ENCODE data around the gene REC8.

GRCh38 chr14:24204163-24205146, 32.6 kb downstream of the REC8 start:
- no peak for TF ChIP-seq CTCF (IDR thresholded peaks at IDR 0.05)
- TF ChIP-seq POLR2A (IDR thresholded peaks at IDR 0.05): no peak

Measured in heart left ventricle (tissue), 13 donors.